ENCODE results near the gene API5.
"Not testable (repeated sequence)": the region's sequence is repeated elsewhere in the genome, so short reads cannot be mapped to it uniquely, and the experiment has no call there.

The API5 gene

DNA sequence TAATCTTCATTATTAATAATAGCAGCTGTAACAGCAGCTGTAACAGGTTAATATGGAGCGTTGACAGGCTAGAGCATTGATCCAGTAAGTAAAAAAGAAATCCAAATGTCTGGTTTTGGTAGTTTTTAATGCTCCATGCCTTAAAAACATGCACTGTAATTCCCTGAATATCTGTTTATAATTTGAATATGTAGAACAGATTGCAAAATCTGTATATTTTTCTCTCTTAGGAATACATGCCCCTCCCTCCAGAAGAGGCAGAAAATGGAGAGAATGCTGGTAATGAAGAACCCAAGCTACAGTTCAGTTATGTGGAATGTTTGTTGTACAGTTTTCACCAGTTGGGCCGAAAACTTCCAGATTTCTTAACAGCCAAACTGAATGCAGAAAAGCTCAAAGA is 16.7 kb downstream of the API5 start:
- H3K36me3 Mint-ChIP-seq (ENCODE audit: low read depth): peaks cover 58% of the 10 kb centered on the region
- no peak overlapping the region for H3K4me3 Mint-ChIP-seq
- H3K9me3 Mint-ChIP-seq: no peaks in the 10 kb centered on the region
- no peak for DNase-seq (ENCODE audit: low spot score)
- H3K27me3 Mint-ChIP-seq (ENCODE audit: low read depth): no peaks in the 10 kb centered on the region
- H3K27ac Mint-ChIP-seq: no peak overlapping the region
- H3K4me1 Mint-ChIP-seq (ENCODE audit: low read depth): peaks cover 2% of the 10 kb centered on the region

DNA sequence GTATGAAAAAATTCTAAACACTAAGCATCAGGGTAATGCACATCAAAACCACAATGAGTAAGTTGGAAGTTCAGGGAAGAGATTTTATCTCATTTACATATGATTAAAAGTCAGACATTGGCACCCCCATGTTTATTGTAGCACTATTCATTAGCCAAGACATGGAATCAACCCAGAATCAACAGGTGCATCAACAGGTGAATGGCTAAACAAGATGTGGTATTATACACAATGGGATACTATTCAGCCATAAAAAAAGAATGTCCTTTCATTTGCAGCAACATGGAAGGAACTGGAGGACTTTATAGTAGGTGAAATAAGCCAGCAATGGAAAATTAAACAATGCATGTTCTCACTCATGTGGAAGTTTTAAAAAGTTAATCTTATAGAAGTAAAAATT is 29.4 kb downstream of the API5 start:
- no peaks in the 10 kb centered on the region for H3K27me3 Mint-ChIP-seq (ENCODE audit: low read depth)
- H3K9me3 Mint-ChIP-seq: no peaks in the 10 kb centered on the region
- no peaks in the 10 kb centered on the region for H3K4me1 Mint-ChIP-seq (ENCODE audit: low read depth)
- H3K27ac Mint-ChIP-seq: no peak overlapping the region
- DNase-seq (ENCODE audit: low spot score): no peak
- H3K36me3 Mint-ChIP-seq (ENCODE audit: low read depth): peaks cover 43% of the 10 kb centered on the region
- no peak overlapping the region for H3K4me3 Mint-ChIP-seq

DNA sequence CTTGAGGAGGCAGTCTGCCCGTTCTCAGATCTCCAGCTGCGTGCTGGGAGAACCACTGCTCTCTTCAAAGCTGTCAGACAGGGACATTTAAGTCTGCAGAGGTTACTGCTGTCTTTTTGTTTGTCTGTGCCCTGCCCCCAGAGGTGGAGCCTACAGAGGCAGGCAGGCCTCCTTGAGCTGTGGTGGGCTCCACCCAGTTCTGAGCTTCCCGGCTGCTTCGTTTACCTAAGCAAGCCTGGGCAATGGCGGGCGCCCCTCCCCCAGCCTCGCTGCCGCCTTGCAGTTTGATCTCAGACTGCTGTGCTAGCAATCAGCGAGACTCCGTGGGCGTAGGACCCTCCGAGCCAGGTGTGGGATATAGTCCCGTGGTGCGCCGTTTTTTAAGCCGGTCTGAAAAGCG is 39.6 kb downstream of the API5 start:
- DNase-seq (ENCODE audit: low spot score); H3K9me3 Mint-ChIP-seq; H3K36me3 Mint-ChIP-seq (ENCODE audit: low read depth); H3K27me3 Mint-ChIP-seq (ENCODE audit: low read depth); H3K27ac Mint-ChIP-seq; H3K4me1 Mint-ChIP-seq (ENCODE audit: low read depth); H3K4me3 Mint-ChIP-seq: not testable (repeated sequence)

DNA sequence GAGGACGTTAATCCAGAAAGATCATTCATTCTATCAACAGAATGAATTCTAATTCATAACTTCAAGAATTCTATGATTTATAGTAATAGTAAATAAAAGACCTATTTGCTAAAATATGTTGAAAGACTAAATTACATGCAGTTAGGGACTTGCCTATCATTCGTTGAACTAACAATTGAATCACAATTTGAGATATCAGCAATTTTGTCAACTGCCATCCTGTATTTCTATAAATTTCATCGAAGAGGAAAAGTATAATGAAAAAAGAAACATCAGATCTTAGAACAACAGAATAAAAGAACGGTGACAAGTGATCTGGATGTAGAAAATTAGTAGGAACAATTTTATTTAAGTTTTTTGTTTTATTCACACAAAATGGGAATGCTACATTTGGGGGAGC is 42.5 kb downstream of the API5 start:
- DNase-seq (ENCODE audit: low spot score): no peak
- H3K9me3 Mint-ChIP-seq: no peaks in the 10 kb centered on the region
- no peak overlapping the region for H3K27ac Mint-ChIP-seq
- H3K4me3 Mint-ChIP-seq: no peak overlapping the region
- peaks cover 3% of the 10 kb centered on the region for H3K36me3 Mint-ChIP-seq (ENCODE audit: low read depth)
- H3K4me1 Mint-ChIP-seq (ENCODE audit: low read depth): peaks cover 14% of the 10 kb centered on the region
- H3K27me3 Mint-ChIP-seq (ENCODE audit: low read depth): no peaks in the 10 kb centered on the region

DNA sequence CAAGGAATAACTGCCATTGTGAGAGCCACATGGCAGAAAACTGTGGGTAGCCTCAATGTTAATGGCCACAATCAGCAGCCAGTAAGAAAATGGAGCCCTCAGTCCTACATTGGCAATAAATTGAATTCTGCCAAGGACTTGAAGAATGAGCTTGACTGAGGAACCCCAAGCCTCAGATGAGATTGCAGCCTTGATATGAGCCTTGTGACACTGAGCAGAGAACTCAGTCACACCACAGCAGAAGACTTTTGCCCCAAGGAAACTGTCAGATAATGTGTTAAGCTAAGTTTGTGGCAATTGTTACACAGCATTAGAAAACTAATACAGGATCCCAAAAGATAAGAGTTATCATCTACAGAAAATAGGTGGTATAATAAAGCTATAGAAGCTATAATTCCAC is 44.5 kb downstream of the API5 start:
- Mint-ChIP-seq H3K4me1 (ENCODE audit: low read depth) (peaks cover 26% of the 10 kb centered on the region), H3K9me3 (no peaks in the 10 kb centered on the region)

DNA sequence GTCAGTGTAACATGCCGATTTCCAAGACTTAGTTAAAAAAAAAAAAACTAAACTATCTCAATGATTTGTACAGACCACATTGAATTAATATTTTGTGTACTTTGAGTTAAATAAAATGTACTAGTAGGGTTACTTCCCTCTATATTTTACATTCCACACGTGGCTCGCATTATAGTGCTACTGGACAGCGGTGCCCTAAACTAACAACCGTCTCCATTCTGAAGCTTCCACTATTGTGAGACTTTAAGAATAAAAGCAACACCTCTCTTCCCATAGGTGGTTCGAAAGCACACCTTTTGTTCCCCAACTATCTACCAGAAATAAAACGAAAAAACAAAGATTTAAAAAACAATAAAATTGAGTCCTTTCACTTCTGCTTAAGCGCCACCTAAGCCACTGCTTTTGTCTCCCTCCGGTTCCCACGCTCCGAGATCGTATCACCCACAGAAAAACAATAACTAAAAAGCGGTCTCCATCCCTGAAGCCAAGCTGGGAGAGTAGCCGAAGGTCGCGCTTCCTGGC is 46.5 kb downstream of the API5 start:
- Mint-ChIP-seq H3K4me1 (ENCODE audit: low read depth) (peaks cover 31% of the 10 kb centered on the region), H3K27ac (peak overlapping the region; percentile 96), H3K36me3 (ENCODE audit: low read depth) (peaks cover 2% of the 10 kb centered on the region), H3K4me3 (peak overlapping the region; percentile 90), H3K27me3 (ENCODE audit: low read depth) (no peaks in the 10 kb centered on the region), H3K9me3 (no peaks in the 10 kb centered on the region)
- no peak for DNase-seq (ENCODE audit: low spot score)

More for the DNA sequence above, 44.5 kb downstream of the API5 start:
- Mint-ChIP-seq H3K27me3 (ENCODE audit: low read depth) (no peaks in the 10 kb centered on the region), H3K27ac (no peak overlapping the region), H3K4me3 (no peak overlapping the region), H3K36me3 (ENCODE audit: low read depth) (peaks cover 3% of the 10 kb centered on the region)
- DNase-seq (ENCODE audit: low spot score): no peak

DNA sequence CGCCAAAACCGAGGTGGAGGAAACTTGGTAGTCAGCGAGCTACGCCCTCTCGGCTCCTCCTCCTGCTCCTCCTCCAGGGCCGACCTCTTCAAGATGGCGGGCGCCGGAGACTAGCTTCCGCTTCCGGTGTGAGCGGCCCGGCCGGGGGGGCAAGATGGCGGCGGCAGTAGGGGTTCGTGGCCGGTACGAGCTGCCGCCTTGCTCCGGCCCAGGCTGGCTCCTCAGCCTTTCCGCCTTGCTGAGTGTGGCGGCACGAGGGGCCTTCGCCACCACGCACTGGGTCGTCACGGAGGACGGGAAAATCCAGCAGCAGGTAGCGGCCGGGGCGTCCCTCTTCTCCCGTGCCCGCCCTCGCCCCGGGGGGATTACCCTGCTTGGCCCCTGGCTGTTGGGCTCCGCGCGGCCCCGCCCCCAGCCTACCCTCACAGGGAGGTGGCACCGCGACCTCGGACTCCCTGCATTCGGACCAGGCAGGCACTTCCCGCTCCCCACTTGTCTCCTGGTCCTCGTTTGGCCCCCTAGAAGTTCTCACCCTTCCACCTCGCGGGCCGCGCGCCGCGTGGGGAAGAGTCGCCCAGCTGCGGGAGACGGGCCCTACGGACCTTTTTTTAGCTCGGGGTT is 47.1 kb downstream of the API5 start, which contains the start of gene TTC17:
TTC17 (plus strand) TSS at position 120 of the 621 bp plus-strand sequence; CDS start at position 155, 35 bp downstream.
- Mint-ChIP-seq H3K27ac (peak within 1 kb of the TSS; percentile 96), H3K9me3 (no peaks in the 10 kb centered on the region), H3K36me3 (ENCODE audit: low read depth) (peaks cover 7% of the 10 kb centered on the region), H3K4me1 (ENCODE audit: low read depth) (peaks cover 33% of the 10 kb centered on the region), H3K4me3 (peak within 1 kb of the TSS; percentile 90), H3K27me3 (ENCODE audit: low read depth) (no peaks in the 10 kb centered on the region)
- DNase-seq (ENCODE audit: low spot score): peak; percentile 94

DNA sequence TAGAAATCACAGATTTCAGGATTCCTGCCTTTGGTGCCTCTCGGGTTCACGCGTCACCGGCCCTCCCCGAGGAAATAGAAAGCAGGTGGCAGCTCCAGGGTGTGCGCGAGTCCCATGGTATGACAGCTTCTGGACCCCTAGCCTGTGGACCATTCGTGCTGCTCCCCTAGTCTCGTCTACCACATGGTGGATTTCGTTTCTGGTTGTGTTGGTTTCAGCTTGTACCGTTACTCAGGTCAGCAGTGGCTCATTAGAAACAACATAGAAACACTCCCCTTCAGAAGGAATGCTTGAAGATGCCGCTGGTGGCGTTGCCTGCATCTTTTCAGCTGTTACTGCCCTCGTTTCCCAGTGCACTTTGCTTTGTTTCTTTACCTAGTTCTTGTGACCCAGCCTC is 47.6 kb downstream of the API5 start:
- peak overlapping the region; percentile 96 for H3K27ac Mint-ChIP-seq
- no peaks in the 10 kb centered on the region for H3K9me3 Mint-ChIP-seq
- peaks cover 33% of the 10 kb centered on the region for H3K4me1 Mint-ChIP-seq (ENCODE audit: low read depth)
- DNase-seq (ENCODE audit: low spot score): no peak
- peak overlapping the region; percentile 90 for H3K4me3 Mint-ChIP-seq
- H3K36me3 Mint-ChIP-seq (ENCODE audit: low read depth): peaks cover 11% of the 10 kb centered on the region
- H3K27me3 Mint-ChIP-seq (ENCODE audit: low read depth): no peaks in the 10 kb centered on the region

DNA sequence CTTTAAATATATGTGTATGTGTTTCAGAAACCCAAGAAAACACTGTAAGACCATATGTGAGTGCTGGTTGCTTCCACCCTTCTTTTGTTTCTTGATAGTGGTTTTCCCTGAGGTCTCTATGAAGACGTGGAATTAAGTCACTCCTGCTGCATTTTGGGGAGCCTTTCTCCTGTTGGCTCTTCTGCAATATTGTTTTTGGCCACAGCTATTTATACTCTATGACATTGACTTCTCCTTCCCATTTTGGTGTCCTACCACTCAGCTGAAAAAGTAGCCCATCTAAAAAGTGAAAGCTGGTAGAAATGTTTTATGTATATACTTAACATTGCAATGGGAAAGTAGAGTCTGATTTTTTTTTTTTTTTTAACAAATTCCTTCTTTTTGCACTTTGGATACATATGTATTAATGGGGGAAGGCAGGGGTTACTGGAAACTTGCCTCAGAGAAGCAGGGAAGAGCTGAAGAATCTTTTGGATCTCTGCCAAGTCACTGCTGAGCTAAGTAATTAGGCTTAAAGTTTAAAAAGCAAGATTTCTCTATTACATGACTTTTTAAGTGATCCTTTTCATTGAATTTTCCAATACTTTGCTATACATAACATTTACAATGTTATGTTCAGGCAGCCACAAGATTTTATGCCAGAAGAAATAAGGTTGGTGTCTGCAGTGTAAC is 48.7 kb downstream of the API5 start:
- no peaks in the 10 kb centered on the region for H3K27me3 Mint-ChIP-seq (ENCODE audit: low read depth)
- peaks cover 13% of the 10 kb centered on the region for H3K36me3 Mint-ChIP-seq (ENCODE audit: low read depth)
- no peak for DNase-seq (ENCODE audit: low spot score)
- peak overlapping the region; percentile 90 for H3K4me3 Mint-ChIP-seq
- H3K27ac Mint-ChIP-seq: peak overlapping the region; percentile 96
- no peaks in the 10 kb centered on the region for H3K9me3 Mint-ChIP-seq
- peaks cover 34% of the 10 kb centered on the region for H3K4me1 Mint-ChIP-seq (ENCODE audit: low read depth)

DNA sequence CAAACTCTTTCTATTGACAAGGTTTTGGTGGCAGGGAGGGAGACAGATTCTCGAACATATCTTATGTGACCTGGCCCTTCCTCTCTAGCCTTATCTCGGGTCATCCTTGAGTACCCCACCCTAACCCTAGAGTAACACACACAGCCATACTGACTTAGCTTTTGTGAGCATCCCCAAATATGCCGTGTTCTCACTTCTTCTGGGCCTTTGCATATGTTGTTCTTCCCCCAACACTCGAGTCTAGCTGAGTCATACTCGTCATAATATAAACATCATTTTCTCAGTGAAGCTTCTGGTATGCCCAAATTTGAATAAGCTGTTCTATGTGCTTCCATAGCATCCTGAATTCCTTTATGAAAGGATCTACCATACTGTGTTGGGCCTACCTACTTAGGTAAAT is 54.9 kb downstream of the API5 start:
- H3K27ac Mint-ChIP-seq: no peak overlapping the region
- peaks cover 18% of the 10 kb centered on the region for H3K4me1 Mint-ChIP-seq (ENCODE audit: low read depth)
- H3K9me3 Mint-ChIP-seq: no peaks in the 10 kb centered on the region
- peaks cover 23% of the 10 kb centered on the region for H3K36me3 Mint-ChIP-seq (ENCODE audit: low read depth)
- no peaks in the 10 kb centered on the region for H3K27me3 Mint-ChIP-seq (ENCODE audit: low read depth)
- no peak for DNase-seq (ENCODE audit: low spot score)
- H3K4me3 Mint-ChIP-seq: no peak overlapping the region

DNA sequence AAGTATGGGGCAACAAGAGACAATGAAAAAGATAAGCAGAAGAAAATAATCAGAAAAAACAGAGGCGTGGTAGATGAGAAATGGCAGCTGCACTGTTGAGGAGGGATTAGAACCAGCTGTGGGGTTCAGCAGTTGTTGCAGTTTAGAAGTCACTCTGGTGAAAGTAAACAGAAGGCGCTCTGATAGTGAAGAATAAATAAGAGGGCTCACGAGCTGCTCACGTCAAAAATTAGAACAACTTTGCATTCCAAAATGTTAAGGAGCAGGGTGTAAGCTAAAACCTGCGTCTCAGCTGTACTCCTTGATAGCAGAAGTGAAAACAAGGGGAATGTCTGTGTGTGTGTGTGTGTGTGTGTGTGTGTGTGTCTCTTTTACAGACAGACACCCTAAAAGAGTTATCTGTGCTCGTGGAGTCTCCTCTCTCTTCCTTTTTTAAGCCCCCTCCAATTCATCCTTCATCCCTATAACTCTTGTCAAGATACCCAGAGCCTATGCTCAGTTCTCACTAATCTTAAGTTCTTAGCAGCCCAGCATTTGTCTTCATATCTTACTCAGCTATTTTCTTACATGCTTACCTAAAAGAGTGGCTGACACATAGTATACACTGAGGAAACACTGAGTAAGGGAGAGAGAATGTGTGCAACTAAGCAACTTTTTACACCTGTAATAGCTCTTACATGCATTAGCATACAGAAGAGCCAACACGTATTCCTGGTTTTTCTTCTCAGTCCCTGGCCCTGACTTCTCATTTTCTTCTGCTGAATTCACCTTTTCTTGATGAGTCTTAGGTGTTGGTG is 55.8 kb downstream of the API5 start:
- Mint-ChIP-seq H3K27me3 (ENCODE audit: low read depth) (no peaks in the 10 kb centered on the region), H3K4me1 (ENCODE audit: low read depth) (peaks cover 18% of the 10 kb centered on the region), H3K9me3 (no peaks in the 10 kb centered on the region), H3K36me3 (ENCODE audit: low read depth) (peaks cover 23% of the 10 kb centered on the region), H3K4me3 (no peak overlapping the region), H3K27ac (no peak overlapping the region)
- DNase-seq (ENCODE audit: low spot score): no peak

DNA sequence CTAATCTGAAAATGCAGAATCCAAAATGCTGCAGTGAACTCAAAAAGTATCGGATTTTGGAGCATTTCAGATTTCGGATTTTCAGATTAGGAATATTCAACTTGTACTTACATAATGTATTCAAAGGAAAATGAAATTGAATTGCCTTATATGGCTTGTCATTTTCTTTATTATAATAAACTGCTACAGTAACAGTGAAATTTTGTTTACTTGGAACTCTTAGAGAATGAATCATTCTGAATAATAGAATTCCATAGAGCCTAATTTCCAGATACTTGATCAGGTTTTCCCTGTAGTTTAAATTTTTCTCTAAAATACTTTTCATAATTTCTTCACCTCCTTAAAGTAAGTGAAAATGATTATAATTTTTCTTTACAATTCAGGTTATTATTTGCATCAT is 64.3 kb downstream of the API5 start:
- Mint-ChIP-seq H3K27me3 (ENCODE audit: low read depth) (no peaks in the 10 kb centered on the region), H3K4me3 (no peak overlapping the region), H3K27ac (no peak overlapping the region), H3K36me3 (ENCODE audit: low read depth) (peaks cover 14% of the 10 kb centered on the region), H3K9me3 (no peaks in the 10 kb centered on the region), H3K4me1 (ENCODE audit: low read depth) (peaks cover 12% of the 10 kb centered on the region)
- no peak for DNase-seq (ENCODE audit: low spot score)

DNA sequence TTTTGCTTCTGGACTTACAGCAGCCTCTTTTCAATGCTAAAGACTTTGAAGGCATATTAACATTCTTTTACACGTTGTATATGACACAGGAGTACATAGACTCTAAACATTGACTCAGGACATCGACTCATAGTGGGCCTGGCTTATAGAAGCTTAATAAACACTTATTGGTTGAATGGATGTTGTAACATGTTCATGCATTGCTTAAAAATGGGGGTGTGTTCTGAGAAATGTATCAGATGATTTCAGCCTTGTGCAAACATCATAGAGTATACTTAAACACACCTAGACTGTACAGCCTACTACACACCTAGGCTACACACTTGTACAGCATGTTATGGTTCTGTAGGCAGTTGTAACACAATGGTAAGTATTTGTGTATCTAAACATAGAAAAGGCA is 64.8 kb downstream of the API5 start:
- H3K27ac Mint-ChIP-seq: no peak overlapping the region
- H3K4me3 Mint-ChIP-seq: no peak overlapping the region
- H3K9me3 Mint-ChIP-seq: no peaks in the 10 kb centered on the region
- no peaks in the 10 kb centered on the region for H3K27me3 Mint-ChIP-seq (ENCODE audit: low read depth)
- H3K4me1 Mint-ChIP-seq (ENCODE audit: low read depth): peaks cover 12% of the 10 kb centered on the region
- H3K36me3 Mint-ChIP-seq (ENCODE audit: low read depth): peaks cover 15% of the 10 kb centered on the region
- no peak for DNase-seq (ENCODE audit: low spot score)

DNA sequence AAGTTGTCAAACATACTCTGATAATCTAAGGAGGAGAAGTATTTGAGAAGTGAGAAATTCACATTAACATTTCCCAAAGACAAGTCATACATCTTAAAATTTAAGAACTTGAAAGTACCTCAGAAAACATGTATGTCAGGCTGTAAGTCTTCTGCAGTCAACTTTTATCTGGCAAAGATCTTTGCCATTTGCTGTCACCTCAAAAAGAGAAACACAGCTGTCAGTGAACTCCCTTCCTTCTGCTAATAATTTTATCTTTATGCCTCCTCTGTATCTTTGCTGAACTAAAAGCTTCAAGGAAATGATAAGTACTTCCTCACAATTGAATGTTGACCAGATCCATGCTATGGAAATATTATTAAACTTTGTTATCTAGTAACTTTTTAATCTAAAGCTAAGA is 65.6 kb downstream of the API5 start:
- H3K27me3 Mint-ChIP-seq (ENCODE audit: low read depth): no peaks in the 10 kb centered on the region
- H3K4me3 Mint-ChIP-seq: no peak overlapping the region
- H3K9me3 Mint-ChIP-seq: no peaks in the 10 kb centered on the region
- peaks cover 17% of the 10 kb centered on the region for H3K36me3 Mint-ChIP-seq (ENCODE audit: low read depth)
- H3K4me1 Mint-ChIP-seq (ENCODE audit: low read depth): peaks cover 12% of the 10 kb centered on the region
- no peak for DNase-seq (ENCODE audit: low spot score)
- H3K27ac Mint-ChIP-seq: no peak overlapping the region

Measured in T-helper 2 cell treated with Interferon-gamma antibody and Interleukin-4, amounts not matched to agents 5 μg/mL and 100 μg/mL, for 36 hours (primary cell).